CD4-positive, alpha-beta T cell treated with Interleukin-17A for 1 hour (primary cell): ENCODE data around the gene SBK2.
"Not testable (repeated sequence)": the region's sequence is repeated elsewhere in the genome, so short reads cannot be mapped to it uniquely, and the experiment has no call there.

Source experiments
- DNase-seq: peaks from one replicate; pipeline ENCODE4 v3.0.0-alpha.2; 2020

Gene SBK2

DNA sequence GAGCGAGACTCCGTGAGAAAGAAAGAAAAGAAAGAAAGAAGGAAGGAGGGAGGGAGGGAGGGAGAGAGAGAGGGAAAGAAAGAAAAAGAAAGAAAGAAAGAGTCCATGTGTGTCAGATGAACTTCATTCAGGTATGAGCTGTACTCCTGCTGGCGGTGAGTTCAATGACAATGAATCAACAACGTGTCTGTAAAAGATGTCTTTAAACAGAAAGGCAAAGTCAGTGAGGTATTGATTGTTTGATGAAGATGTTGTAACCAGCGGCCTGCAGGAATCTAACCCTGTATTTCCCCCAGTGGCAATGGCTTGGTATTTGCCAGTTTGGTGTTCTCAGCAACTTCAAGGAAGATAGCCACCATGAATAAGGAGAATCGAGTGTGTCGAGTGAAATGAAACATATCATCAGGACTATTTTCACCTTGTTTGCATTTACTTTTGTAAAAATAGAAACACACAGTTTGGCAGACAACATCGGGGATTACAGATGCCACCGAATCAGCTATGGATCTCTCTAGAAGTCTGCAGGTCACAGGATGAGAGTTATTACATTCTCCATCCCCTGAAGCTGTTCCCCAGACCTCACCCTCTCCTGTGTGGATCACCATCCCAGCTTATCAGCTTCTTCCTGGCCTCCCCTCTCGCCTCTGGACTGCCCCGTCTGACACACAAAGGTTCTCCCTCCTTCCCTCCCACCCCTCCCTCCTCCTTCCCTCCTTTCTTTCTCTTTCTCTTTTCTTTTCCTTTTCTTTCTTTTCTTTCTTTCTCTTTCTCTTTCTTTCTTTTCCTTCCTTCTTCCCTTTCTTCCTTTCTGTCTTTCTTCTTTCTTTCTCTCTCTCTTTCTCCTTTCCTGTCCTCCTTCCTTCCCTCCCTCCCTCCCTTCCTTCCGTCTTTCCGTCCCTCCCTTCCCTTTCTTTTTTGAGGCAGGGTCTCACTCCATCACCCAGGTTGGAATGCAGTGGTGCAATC is 16.6 kb upstream of the SBK2 start:
- DNase-seq: no peak

DNA sequence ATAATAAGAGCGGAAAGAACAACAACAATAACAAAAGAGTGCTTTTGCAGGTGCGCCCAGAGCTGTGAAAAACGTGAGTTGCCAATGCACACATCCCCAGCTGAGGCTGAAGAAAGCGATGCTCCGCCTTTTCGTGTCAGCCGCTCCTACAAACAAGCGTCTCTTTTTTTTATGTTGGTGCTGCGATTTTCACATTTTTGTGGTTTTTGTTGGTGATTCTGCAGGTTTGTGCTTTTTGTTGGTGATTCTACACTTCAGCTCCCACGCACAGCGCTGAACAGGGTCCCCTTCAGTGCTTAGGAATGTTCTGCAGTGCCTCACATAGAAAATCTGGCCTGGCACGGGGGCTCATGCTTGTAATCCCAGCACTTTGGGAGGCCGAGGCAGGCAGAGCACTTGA is 15.7 kb upstream of the SBK2 start:
- no peak for DNase-seq

DNA sequence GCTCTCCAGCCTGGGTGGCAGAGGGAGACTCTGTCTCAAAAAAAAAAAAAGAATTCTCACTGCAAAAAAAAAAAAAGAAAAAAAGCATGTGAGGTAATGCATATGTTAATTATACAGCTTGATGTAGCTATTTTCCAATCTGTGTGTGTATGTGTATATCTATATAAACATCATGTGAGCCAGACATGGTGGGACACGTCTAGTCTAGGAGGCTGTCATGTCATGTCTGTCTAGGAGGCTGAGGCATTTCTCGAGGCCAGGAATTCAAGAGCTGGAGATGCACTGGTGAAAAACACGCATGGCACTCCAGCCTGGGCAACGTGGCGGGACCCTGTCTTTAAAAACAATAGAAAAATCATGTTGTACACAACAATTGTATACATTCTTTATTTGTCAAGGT is 15.3 kb upstream of the SBK2 start:
- no peak for DNase-seq

DNA sequence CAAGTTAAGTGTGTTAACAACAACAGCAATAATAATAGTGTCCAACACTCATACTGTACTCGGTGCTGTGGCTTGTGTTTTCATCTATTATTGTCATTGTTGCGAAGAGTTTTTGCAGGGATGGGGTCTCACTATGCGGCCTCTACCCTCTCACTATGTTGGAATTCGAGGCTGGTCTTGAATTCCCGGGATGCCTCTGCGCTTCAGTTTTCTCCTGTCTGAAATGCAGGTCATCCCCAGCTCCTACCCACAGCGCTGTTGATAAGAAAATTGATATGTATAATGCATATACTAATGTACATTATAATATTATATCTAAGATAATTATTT is 13.4 kb upstream of the SBK2 start:
- no peak for DNase-seq

DNA sequence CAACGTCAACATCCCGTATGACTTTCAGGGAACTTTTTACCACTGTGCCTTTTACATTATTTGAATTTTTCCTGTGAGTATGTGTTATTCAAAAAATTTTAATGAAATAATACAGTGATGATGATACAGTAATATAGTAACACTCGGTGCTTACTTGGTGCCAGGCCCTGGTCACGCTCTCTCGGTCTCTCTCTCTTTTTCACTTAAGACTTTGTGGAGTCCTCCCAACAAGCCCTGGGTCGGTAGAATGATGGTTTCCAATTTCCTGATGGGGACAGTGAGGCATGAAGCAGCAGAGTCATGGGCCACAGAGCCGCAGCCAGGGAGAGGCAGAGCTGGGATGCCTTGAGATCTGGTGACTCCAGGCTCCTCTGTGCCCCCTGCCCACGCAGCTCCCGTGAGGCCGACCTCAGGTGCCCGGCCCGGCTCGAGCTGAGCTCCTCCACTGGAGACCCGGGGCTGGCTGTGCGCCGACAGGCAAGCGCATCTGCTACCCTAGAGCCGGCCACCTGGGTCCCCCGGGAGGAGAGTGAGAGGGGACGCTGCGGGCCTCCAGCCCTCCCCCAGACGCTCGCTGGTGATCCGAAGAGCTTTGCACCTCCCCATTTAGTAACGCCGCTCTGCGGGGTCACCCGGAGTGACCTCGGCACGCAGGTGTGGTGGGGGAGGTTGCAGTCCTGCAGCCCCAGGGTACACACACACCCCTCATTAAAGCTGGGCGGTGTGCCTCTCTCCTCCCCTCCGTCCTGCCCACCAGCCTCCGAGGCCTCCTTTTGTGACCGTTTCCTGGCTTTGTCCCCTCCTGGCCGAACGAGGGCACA is 12.8 kb upstream of the SBK2 start:
- no peak for DNase-seq

DNA sequence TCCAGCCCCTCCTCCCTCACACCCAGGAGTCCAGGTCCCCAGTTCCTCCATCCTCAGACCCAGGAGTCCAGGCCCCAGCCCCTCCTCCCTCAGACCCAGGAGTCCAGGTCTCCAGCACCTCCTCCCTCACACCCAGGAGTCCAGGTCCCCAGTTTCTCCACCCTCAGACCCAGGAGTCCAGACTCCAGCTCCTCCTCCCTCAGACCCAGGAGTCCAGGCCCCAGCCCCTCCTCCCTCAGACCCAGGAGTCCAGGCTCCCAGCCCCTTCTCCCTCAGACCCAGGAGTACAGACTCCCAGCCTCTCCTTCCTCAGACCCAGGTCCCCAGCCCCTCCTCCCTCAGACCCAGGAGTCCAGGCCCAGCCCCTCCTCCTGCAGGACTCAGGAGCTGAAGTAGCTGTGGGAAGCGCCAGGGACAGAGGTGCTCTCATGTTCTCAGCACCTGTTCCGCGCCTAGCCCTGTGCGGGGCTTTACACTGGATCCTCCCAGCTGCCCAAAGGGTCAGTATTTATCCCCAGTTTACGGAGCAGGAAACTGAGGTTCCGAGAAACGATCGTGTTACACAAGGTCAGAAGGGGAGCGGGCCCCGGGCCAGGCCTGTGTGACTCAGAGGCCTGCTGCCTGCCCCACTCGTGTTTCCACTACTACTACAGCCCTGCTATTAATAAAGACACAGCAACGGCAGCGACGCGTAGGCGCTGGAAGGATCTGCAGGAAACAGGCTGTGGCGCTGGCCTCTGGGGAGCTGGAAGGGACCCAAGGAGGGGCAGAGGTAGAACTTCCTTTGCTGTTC is 10.1 kb upstream of the SBK2 start:
- DNase-seq: no peak

DNA sequence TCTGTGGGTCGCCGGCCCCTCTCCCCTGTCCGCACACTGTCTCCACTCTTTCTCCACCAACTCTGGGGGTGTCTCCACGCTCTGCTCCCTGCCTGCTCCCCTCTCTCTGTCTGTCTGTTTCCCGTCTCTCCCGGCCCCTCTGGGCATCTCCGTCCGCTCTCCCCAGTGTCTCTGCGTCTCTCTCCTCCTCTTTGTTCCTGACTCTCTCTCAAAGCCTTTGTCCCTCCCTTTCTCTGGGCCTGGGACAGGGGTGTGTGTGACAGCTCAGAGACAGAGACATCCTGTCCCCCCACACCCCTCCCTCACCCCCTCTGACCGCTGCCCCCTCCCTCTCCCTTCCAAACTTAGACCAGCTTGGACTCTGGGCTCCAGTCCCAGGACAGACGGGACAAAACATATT is 9.1 kb upstream of the SBK2 start:
- no peak for DNase-seq

DNA sequence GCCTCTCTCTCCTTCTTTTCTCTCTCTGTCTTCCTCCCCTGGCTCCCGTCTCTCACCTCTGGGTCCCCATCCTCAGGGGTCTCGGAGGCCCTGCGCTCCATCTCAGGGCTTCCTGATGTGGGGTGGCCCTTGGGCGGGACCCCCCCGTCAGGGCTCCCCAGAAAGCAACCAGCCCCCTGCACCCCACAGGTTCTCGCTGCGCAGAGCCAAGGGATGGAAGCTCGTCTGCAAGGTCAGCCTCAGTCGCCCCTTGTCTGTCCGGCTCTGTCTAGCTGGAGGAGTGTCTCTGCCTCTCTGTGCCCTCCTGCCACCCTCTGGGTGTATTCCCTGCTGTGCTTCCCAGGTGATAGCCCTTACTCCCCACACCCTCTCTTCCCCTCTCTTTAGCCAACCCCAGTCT is 8.5 kb upstream of the SBK2 start, which contains the start of gene SBK3:
TSS of gene SBK3 (minus strand) at position 101 of the 400 bp plus-strand sequence. CDS start at position 101, 0 bp downstream.
- no peak for DNase-seq

DNA sequence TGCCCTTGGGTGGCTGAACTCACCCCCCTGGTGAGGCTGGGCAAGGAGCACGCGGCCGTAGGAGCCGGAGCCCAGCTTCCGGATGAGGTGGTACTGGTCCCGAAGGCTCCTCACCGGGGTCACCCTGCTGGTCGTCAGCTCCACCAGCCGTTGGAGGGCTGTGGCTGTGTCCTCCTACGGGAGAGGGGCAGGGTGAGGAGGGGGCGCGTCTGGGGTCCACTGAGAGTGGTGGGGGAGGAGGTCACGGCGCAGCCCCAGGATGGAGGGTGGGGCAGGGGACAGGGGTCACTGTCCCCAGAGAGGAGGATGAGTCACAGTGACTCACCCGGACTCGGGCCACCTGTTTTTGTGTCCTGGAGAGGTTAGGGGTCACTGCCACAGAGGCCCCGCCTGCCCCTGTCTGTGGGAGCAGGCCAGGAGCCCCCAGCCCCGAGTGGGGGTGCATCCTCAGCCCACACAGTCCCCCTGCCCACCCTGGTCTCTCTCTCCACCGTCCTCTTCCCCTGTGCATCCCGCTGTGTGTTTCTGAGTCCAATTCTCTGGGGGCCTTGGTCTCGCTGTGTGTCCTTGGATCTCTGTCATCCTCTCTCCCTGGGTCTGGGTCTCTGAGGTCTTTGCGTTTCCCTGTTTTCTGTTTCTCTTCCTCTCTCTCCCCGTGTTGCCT is 8.0 kb upstream of the SBK2 start:
- DNase-seq: no peak

DNA sequence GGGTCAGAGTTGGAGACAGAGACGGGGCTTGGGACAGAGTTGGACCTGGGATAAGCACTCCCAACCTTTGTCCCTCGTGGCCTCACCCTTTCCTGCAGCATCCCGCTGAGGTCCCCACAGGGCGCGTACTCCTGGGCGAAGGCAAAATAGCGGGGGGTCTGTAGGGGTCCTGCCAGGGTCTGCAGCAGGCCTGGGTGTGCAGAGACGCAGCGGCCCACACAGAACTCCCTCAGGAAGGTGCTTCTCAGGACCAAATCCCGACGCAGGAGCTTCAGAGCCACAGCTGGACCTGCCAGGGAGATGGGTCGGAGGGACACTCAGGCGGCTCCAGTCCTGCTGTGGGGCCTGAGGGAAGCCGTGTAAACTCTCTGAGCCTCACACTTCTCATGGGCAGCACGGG is 7.1 kb upstream of the SBK2 start:
- DNase-seq: no peak

DNA sequence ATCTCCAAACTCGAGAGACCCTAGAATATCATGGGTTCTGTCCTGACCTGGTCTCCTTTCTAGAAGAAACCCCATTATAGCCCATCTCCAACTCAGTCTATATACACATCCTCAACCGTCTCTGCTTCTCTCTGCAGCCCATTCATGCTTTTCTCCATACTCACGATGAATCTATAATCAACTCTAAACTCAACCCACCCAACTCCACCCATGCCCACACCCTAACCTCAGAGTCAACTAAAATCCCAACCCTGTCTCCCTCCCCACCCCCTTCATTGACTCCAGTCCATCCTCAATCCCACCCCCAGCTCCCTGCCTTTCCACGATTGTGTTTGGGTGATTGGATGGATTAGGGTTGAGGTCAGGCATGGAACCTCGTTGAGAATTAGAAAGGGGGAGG is 6.6 kb upstream of the SBK2 start:
- DNase-seq: no peak

DNA sequence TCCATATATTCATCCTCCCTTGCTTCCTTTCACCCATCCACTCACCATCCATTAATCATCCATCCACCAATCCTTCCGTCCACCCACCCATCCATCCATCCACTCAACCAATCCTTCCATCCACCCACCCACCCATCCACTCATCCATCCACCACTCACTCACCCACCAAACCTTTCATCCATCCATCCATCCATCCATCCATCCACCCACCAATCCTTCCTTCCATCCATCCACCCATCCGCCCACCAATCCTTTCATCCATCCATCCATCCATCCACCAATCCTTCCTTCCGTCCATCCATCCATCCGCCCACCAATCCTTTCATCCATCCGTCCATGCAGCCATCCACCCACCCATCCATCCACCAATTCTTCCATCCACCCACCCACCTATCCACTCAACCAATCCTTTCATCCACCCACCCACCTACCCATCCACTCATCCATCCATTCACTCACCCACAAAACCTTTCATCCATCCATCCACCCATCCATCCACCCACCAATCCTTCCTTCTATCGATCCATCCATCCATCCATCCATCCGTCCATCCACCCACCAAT is 5.4 kb upstream of the SBK2 start:
- no peak for DNase-seq

DNA sequence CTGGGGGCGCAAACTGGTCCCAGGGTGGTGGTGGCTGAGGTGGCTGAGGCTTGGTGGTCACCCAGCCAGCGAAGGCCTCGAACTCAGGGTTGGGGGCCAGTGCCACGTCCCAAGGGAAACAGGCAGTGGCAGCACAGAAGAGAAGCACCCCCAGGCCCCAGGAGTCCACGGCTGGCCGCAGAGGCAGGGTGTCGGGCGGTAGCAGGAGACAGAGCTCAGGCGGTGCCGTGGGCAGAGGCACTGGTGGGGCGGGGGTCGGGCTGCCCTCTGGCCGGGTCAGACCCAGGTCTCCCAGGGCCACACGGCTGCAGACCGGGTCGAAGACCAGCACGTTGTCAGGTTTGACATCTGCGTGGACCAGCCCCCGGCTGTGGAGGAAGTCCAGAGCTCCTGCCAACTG is 4.2 kb upstream of the SBK2 start:
- no peak for DNase-seq

DNA sequence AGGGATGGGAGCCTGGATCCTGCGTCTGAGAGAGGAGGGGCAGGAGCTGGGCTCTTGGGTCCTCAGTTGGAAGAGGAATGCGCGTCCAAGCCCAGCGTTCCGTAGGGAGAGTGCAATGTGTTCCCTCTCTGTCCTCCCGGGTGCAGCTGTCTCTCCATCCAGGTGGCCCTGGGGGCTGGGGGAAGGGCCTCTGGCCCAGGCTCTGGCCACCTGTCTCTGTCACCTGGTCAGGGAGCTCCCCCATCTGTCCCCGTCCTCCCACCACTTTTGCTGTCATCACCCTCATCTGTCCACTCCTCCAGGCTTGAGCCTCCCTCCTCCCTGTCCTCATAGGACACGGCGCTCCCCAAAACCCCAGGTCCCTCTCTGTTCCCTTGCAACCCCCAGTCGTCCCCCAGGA is 3.7 kb upstream of the SBK2 start:
- DNase-seq: no peak

DNA sequence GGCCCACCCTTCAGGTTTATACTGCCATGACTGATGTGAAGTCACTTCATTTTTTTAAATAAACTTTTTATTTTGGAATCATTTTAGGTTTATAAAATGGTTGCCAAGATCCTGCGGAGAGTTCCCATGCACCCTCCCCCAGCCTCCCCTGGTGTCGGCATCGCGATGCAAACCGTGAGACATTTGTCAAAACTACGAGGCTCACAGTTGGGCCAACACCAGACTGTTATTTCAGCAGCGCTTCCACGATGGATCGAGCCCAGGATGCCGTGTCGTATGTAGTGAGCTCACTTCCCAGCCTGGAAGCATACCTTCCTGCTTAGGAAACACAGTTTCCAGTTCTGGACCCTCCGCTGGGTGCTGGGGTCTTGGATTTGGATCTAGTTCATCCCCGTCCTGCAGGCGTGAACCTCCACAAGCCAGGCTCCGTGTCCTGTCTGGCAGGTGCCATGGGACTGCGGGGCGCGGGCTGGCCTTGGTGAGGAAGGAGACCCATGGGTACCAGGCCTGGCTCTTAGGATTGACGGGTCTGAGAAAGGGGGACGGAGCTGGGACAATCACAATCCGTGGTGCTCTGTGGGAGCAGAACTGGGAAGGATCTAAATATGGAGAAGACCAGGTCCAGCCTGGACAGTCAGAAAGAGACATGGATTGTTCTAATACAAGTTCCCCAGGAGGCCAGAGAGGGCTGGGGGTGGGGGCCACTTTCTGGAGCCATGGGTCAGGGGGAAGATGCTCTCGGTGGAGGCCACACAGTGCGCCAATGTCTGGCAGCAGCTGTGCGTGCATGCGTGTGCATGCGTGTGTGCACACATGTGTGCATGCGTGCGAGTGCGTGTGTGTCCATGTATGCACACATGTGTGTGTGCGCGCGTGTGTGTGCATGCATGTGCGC is 2.4 kb upstream of the SBK2 start:
- DNase-seq: no peak

DNA sequence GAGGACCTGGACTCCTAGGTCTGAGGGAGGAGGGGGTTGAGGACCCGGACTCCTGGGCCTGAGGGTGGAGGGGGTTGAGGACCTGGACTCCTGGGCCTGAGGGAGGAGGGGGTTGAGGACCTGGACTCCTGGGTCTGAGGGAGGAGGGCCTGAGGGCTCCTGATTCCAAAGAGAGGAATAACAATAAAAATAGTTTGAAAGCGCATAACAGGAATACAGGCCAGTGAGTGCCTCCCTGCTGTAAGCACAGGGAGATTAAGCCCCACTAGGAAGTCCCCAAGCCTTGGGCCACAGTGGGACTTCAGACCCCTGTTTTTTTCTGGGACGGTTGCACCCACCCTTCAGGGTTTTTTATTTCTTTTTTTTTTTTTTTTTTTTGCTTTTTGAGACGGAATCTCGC is 1.2 kb upstream of the SBK2 start:
- DNase-seq: no peak

DNA sequence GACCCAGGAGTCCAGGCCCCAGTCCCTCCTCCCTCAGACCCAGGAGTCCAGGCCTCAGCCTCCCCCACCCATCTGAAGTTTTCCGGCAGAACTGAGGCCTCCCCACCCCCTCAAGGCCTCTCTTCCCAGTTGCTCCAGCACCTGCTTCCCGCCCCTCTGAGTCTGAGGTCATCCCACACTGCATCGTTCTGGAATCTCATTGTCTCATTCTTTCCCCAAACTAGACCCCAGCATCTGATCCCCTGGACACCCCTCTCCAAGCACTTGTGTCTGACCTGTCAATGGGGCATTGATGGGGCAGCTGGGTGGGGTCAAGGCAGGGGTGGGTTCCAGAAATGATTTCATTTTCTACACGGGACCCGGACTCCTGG is 793 bp upstream of the SBK2 start:
- no peak for DNase-seq

DNA sequence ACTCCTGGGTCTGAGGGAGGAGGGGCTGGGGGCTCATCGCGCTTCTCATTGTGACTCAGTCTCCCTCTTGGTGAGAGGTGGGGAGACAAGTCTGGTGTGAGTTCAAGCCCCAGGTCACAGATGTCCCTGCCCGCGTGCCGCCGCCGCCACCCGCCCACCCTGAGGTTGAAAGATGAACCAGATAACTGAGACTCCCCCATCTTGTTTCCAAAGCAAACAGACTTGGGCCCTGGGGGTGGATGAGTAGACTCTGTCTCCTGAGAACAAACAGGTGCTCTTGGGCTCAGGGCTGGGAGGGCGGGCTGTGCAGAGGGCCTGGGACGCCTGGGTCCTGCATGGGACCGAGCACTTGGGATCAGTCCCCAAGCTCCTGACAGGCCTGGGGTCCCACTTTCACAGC is 567 bp downstream of the SBK2 start:
- no peak for DNase-seq

DNA sequence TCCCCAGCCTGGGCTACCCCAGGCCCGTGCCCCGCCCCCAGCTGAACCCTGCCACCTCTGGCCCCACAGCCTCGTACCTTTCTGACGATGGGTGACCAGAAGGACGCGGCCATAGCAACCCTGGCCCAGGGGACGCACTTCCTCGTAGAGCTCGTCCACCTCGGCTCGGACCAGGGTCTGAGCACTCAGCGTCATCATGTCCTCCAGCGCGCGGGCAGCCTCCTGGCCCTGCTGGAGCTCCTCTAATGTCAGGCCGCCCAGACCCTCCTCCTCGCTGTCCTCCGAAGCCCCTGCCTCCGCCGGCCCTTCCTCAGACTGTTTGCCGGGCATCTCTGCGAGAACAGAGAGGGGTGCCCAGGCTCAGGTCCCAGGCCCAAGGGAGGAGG is 975 bp downstream of the SBK2 start:
- no peak for DNase-seq

DNA sequence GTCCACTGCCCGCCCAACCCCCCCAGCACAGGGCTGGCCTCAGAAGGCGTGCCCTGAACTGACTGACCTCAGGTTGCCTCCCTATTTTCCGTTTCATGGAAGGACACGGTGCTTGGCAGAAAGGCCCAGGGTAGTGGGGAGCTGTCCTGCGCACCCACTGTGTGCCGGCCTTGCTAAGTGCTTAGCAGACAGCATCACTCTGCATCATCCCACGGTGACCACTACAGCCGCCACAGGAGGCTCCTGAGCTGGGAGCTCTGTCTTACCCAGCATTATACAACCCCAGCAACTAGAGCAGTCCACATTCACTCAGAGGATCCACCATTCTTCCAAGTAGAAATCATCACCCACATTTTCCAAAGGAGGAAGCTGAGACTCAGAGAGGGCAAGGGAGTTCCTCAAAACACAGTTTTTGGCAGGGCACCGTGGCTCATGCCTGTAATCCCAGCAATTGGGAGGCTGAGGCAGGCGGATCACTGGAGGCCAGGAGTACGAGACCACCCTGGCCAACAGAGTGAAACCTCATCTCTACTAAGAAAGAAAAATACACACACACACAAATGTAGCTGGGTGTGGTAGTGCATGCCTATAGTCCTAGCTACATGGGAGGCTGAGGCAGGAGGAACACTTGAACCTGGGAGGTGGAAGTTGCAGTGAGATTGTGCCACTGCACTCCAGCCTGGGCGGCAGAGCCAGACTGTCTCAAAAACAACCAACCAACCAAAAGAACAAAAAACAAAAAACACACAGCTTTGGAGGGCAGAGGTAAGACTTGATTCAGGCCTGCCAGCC is 1.6 kb downstream of the SBK2 start:
- no peak for DNase-seq

DNA sequence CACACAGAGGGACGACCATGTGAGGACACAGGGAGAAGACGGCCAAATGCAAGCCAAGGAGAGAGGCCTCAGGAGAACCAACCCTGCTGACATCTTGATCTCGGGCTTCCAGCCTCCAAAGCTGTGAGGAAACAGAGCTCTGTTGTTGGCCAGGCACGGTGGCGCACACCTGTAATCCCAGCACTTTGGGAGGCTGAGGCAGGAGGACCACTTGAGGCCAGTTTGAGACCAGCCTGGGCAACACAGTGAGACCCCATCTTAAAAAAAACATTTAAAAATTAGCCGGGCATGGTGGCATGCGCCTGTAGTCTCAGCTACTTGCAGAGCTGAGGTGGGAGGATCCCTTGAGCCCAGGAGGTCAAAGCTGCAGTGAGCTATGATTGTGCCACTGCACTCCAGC is 2.7 kb downstream of the SBK2 start:
- not testable (repeated sequence) for DNase-seq
